ENCODE data around the gene IGF2R.
"Not testable (repeated sequence)": the region's sequence is repeated elsewhere in the genome, so short reads cannot be mapped to it uniquely, and the experiment has no call there.

The IGF2R gene

GRCh38 chr6:159997498-159998101 is 28.7 kb downstream of the IGF2R start:
- no peak for DNase-seq (ENCODE audit: low spot score)

DNA sequence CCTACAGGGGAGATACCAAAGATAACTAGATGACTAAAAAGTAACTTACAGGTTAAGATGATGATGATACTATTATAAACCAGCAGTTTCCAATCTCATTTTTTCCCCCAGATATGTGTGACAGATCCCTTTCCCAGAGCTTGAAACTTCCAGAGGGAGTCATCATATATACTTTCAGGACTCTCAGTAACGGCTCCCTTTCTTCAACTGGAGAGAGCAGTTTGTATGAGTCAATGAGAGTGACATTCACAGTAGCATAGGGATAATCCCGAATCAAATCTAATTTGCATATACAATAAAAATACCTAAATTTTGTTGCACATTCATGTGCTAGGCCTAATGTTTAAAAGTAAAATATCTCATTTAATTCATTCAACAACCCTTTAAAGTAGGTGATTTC is 29.7 kb downstream of the IGF2R start:
- DNase-seq (ENCODE audit: low spot score), result no peak

- no peak for DNase-seq (ENCODE audit: low spot score)
Measured at GRCh38 chr6:159999240-159999671, 30.4 kb downstream of the IGF2R start.

GRCh38 chr6:160000280-160000704 is 31.4 kb downstream of the IGF2R start:
- no peak for DNase-seq (ENCODE audit: low spot score)

- not testable (repeated sequence) for DNase-seq (ENCODE audit: low spot score)
Measured at GRCh38 chr6:160000893-160001427, 32.1 kb downstream of the IGF2R start.

DNA sequence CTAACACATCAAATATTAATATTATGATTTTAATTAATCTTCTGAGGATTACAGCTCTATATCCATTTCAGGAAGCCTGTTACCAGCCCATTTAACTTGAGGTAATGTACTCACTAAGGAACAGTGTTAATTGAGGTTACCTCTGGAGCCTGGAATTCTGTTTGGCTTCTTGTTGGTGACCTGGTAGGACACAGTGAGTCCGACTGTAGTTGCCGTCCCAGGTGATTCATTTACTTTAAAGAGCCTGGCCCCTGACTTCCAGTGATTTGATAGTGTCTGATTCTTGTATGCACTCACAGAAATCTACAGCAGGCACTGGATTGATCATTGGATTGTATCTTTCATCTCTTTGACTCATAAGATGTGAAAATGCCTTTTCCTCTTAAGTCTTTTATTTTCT is 34.0 kb downstream of the IGF2R start:
- DNase-seq (ENCODE audit: low spot score), result no peak

- no peak for DNase-seq (ENCODE audit: low spot score)
Measured at GRCh38 chr6:160004018-160004417, 35.1 kb downstream of the IGF2R start.

GRCh38 chr6:160004419-160005175 is 35.7 kb downstream of the IGF2R start:
- DNase-seq (ENCODE audit: low spot score), result no peak

DNA sequence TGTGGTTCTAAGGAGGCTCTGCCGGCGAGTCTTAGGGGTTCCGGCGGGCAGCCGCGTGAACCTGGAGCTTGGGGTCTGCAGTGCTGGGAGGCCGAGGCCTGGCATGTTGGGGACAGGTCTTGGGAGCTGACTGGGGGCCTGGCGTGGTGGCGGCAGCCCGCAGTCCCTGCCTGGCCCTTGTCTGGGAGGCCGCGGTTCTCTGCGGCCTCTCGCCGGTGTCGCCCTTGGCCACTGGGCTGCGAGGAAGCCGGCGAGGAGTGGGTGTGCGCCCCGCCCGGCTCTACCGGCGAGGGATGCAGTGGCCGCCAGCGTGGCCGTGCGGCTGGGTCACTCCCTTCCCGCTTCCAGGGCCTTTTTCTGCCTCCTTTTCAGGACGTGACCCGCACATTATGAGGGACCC is 36.3 kb downstream of the IGF2R start:
- no peak for DNase-seq (ENCODE audit: low spot score)

- DNase-seq (ENCODE audit: low spot score), result peak; percentile 48
Measured at GRCh38 chr6:160005861-160006540, 37.1 kb downstream of the IGF2R start.

- DNase-seq (ENCODE audit: low spot score), result no peak
Measured at GRCh38 chr6:160007145-160007544, 38.3 kb downstream of the IGF2R start.

GRCh38 chr6:160007611-160008010 is 38.7 kb downstream of the IGF2R start:
- no peak for DNase-seq (ENCODE audit: low spot score)

DNA sequence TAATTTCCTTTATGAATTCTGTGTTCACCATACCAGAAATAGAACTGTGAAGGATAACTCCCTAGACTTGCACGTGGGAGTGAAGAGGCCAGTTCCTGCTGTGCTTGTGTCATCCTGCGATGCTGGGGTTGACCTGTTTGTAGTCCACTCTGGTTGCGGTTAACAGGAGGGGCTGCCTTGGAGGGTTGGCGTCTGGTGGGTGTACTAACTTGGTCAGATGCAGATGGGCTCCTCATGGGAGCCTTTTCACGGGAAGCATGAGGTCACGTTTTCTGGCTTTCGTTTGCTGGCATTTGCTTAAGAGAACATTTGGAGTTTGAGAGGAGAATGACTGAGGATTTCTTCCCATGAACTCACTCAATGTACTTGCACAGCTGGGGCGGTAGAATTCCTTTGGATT is 41.2 kb downstream of the IGF2R start:
- no peak for DNase-seq (ENCODE audit: low spot score)

GRCh38 chr6:160013987-160014868 is 45.3 kb downstream of the IGF2R start:
- DNase-seq (ENCODE audit: low spot score), result no peak

- no peak for DNase-seq (ENCODE audit: low spot score)
Measured at GRCh38 chr6:160014869-160015182, 45.9 kb downstream of the IGF2R start.

DNA sequence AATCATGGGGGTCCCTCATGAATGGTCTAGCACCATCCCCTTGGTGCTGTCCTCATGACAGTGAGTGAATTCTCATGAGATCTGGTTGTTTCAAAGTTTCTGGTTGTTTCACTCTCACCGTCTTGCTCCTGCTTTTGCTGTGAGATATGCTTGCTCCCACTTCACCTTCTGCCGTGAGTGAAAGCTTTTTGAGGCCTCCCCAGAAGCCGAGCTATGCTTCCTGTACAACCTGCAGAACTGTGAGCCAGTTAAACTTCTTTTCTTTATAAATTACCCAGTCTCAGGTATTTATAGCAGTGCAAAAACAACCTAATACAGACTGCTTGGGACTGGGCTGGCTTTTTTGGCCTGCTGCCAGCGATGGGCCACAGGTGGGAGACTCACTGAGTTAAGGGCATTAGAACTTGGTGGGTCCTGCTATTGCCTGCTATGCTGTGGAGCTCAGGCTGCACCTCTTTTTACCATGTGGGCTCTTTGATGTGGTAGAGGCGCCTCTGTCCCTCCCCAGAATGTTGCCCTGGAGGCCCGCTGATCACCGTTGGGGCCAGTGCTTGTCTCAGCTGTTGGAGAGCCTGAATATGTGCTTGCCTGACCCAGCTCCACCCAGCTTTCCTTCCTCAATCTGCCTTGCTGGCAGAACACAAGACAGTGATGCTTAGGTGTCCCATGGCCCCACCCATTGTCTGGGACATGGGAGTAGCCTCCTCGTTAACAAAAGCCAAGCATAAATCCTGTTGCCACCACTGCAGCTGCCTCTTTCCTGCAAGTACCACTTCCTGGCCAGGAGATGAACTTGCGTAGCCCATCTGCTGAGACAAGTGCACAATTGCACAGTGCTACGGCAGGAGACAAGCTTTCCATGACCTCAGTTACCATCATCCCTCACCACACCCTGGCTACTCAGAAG is 47.1 kb downstream of the IGF2R start:
- DNase-seq (ENCODE audit: low spot score), result no peak

- DNase-seq (ENCODE audit: low spot score), result no peak
Measured at GRCh38 chr6:160022101-160022500, 53.2 kb downstream of the IGF2R start.

DNA sequence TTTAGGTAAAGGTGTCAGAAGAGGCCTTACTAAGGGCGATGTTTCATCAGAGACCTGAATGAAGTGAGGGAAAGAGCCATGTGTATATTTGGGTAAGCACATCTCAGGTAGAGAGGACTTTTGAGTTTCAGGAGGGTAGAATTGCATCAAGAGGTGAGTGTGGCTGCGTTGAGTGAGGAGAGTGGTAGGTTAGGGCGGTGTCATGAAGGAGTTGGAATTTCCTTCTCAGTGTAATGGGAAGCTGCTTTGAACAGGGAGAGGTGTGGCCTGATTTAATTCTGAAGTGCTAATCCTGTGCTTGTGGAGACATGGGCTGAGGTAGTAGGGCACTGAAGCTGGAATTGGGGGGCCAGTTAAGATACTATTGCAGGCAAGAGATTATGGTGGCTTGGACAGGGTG is 53.9 kb downstream of the IGF2R start:
- DNase-seq (ENCODE audit: low spot score), result no peak

GRCh38 chr6:160024152-160024551 is 55.3 kb downstream of the IGF2R start:
- DNase-seq (ENCODE audit: low spot score), result no peak

DNA sequence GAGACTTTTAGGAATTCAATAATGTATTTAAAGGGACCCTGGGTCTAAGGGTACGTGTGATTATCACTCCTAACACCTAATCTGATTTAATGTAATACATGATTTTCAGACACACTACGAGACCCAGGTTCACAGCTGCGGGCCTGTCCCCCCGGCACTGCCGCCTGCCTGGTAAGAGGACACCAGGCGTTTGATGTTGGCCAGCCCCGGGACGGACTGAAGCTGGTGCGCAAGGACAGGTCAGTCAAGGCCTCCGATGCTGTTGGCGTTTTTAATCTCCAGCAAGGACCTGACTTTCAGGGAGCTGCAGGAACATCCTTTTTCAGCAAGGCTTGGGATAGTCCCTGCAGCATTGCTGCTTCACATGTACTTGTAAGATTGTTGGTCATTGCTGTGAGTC is 58.2 kb downstream of the IGF2R start:
- DNase-seq (ENCODE audit: low spot score), result no peak

DNA sequence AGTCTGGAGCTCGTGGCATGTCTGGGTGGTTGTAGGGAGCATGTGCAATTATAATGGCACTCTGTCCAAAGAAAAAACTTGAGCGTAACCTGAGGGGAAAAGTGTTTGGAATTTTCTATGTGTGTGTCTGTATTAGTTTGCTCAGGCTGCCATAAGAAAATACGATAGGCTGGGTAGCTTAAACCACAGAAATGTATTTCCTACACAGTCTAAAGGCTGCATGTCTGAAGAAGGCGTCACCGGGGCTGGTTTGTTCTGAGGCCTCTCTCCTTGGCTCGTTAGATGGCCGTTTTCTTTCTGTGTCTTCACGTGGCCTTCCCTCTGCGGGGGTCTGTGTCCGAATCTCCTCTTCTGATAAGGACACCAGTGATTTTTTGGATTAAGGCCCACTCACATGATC is 59.0 kb downstream of the IGF2R start:
- DNase-seq (ENCODE audit: low spot score), result no peak
